HepG2 (cell line): Measurements from ENCODE around the gene NOL12. TPM values are rescaled to one million over a fixed set of nuclear protein-coding genes. Genes with fewer than 3 reads are reported as not detected.

Source experiments
- ARNT2 ChIP-seq: sonication (generic); formaldehyde crosslinking; IDR thresholded peaks from 2 replicates; pipeline ENCODE4 v1.8.0; 2022; ENCODE audit warnings: mild to moderate bottlenecking, low read depth, missing genetic modification reagents, moderate library complexity
- CREM ChIP-seq, 2 experiments: sonication (generic) in 1 of 2; formaldehyde crosslinking in 1 of 2; IDR thresholded peaks; 2 replicates each; pipeline versions ENCODE4 v1.4.0 to v1.6.1; 2016 to 2020; ENCODE audit warnings: antibody characterized with exemption in 1 of 2, mild to moderate bottlenecking in 1 of 2, missing genetic modification reagents in 1 of 2
- ERF ChIP-seq: IDR thresholded peaks from 2 replicates; pipeline ENCODE4 v1.6.1; 2018; ENCODE audit warnings: missing biosample characterization, missing genetic modification reagents
- JUND ChIP-seq: sonication (generic); formaldehyde crosslinking; IDR thresholded peaks from 2 replicates; pipeline ENCODE4 v1.8.0; 2022; ENCODE audit warnings: mild to moderate bottlenecking, missing genetic modification reagents
- PHF21A ChIP-seq: sonication (generic); formaldehyde crosslinking; IDR thresholded peaks from 2 replicates; pipeline ENCODE4 v1.5.0; 2020; ENCODE audit warnings: mild to moderate bottlenecking, missing genetic modification reagents
- RORA ChIP-seq: sonication (generic); formaldehyde crosslinking; IDR thresholded peaks from 2 replicates; pipeline ENCODE4 v1.5.0; 2020; ENCODE audit warnings: mild to moderate bottlenecking, missing genetic modification reagents, moderate library complexity
- SUZ12 ChIP-seq: fragments of 150-350 bp; IDR thresholded peaks from 2 replicates; pipeline ENCODE4 v1.6.1; 2014; ENCODE audit warnings: low read depth, low read length
- TMF1 ChIP-seq: sonication (generic); formaldehyde crosslinking; IDR thresholded peaks from 2 replicates; pipeline ENCODE4 v1.8.1; 2022; ENCODE audit warnings: low read depth, missing genetic modification reagents
- XBP1 ChIP-seq: sonication (generic); formaldehyde crosslinking; IDR thresholded peaks from 2 replicates; pipeline ENCODE4 v1.5.0; 2020; ENCODE audit warnings: missing genetic modification reagents
- ZBTB7B ChIP-seq: sonication (generic); formaldehyde crosslinking; IDR thresholded peaks from 2 replicates; pipeline ENCODE4 v1.4.0; 2020; ENCODE audit warnings: missing genetic modification reagents
- ZNF782 ChIP-seq: sonication (generic); formaldehyde crosslinking; IDR thresholded peaks from 2 replicates; pipeline ENCODE4 v1.4.0; 2020; ENCODE audit warnings: missing genetic modification reagents, mild to moderate bottlenecking, borderline replicate concordance
- ZNF878 ChIP-seq: sonication (generic); formaldehyde crosslinking; IDR thresholded peaks from 2 replicates; pipeline ENCODE4 v1.8.1; 2023; ENCODE audit warnings: mild to moderate bottlenecking, missing genetic modification reagents, moderate library complexity
- polyA plus RNA-seq, 8 experiments: library from polyadenylated mRNA; depleted of rRNA in 3 of 8; stranded (reverse) in 7 of 8; unstranded in 1 of 8; fragments of >200 nt; fragmentation: Illumina TruSeq in 4 of 8; extraction: Trizol in 4 of 8; gene quantifications; 2 replicates each; pipeline versions ENCODE4 v1.2.1 to v1.2.3, GENCODE V29; 2011 to 2016; ENCODE audit warnings: low read depth in 4 of 8, missing spikeins in 1 of 8, mixed read lengths in 1 of 8; ENCODE audit not compliant: insufficient read depth in 1 of 8
- total RNA-seq, 5 experiments: library from RNA; depleted of rRNA; stranded (reverse); fragments of >200 nt; fragmentation: Illumina TruSeq; extraction: Trizol; gene quantifications; 2 replicates each; pipeline ENCODE4 v1.2.3, GENCODE V29; 2016; ENCODE audit warnings: low read depth in 1 of 5
- TF ChIP-seq, protein P1 (sequence below): sonication (generic); formaldehyde crosslinking; IDR thresholded peaks from 2 replicates; pipeline ENCODE4 v1.4.0; 2020; ENCODE audit warnings: missing genetic modification reagents
- TF ChIP-seq, protein P2 (sequence below): IDR thresholded peaks from 2 replicates; pipeline ENCODE4 v1.6.1; 2016; ENCODE audit warnings: missing compliant biosample characterization, missing genetic modification reagents, borderline replicate concordance
- TF ChIP-seq, protein P3 (sequence below): sonication (generic); formaldehyde crosslinking; IDR thresholded peaks from 2 replicates; pipeline ENCODE4 v1.5.0; 2020; ENCODE audit warnings: mild to moderate bottlenecking, missing genetic modification reagents, borderline replicate concordance
- TF ChIP-seq, protein P4 (sequence below): IDR thresholded peaks from 2 replicates; pipeline ENCODE4 v1.6.1; 2012; ENCODE audit warnings: inconsistent platforms
- TF ChIP-seq, protein P5 (sequence below): sonication (generic); formaldehyde crosslinking; IDR thresholded peaks from 2 replicates; pipeline ENCODE4 v1.4.0; 2020; ENCODE audit warnings: missing genetic modification reagents, borderline replicate concordance

Gene NOL12
- total and polyA plus RNA-seq, 2 of the 13 experiments (the other 11 are each of a cell fraction or from before 2014, with no cell fraction given), result 14.3 to 31.4 TPM

DNA sequence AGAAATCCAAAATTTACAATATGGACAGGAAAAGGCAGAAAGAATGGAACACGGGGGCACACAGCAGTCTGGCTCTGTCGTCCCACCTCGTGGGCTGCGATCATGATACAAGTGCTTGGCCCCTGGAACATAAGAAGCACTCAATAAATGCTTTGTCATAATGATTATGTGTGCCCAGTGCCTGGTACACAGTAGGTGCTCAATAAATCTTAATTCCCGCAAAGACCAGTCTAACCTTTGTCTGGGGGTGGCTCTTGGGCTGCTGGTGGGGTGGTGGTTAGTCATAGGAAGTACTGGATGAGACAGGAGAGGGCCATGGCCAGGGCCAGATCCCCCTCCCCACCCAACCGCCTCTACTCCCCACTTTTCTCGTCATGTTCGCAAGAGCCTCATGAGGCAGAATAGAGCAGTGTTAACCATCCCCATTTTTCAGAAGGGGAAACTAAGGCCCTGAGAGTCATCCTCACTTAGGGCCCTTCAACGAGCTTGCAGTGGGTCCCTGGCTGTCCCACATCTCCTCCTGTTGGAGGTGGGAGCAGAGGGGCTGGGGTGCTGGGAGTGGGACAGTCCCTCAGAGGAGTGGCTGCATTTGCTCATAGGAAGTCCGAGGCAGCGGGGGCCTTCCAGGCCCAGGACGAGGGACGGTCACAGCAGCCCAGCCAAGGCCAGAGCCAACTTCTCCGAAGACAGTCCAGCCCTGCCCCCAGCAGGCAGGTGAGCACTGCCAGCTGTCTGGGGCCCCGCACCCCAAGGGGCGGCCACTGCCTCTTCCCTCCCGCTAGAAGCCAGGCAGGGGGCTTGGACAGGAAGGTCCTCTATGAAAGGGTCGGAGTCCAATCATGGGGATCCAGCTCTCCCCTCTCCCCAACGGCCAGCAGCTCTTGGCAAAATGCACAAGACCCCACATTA is 46.8 kb downstream of the NOL12 start (continued):
- TF ChIP-seq XBP1 (CRISPR knock-in tag), result no peak
- no peak for TF ChIP-seq JUND (CRISPR knock-in tag)
- TF ChIP-seq, protein P1, sequence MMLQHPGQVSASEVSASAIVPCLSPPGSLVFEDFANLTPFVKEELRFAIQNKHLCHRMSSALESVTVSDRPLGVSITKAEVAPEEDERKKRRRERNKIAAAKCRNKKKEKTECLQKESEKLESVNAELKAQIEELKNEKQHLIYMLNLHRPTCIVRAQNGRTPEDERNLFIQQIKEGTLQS (CRISPR knock-in tag), result no peak
- no peak for TF ChIP-seq PHF21A (CRISPR knock-in tag)
- TF ChIP-seq CREM (IDR thresholded peaks at IDR 0.05), result no peak
- no peak for TF ChIP-seq CREM (CRISPR knock-in tag; IDR thresholded peaks at IDR 0.05)
- TF ChIP-seq ZNF878 (CRISPR knock-in tag), result no peak
- TF ChIP-seq, protein P2, sequence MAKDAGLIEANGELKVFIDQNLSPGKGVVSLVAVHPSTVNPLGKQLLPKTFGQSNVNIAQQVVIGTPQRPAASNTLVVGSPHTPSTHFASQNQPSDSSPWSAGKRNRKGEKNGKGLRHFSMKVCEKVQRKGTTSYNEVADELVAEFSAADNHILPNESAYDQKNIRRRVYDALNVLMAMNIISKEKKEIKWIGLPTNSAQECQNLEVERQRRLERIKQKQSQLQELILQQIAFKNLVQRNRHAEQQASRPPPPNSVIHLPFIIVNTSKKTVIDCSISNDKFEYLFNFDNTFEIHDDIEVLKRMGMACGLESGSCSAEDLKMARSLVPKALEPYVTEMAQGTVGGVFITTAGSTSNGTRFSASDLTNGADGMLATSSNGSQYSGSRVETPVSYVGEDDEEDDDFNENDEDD (CRISPR knock-in tag), result no peak
- no peak for TF ChIP-seq SUZ12
- 0 out of 2 replicates have a peak, but pooled peaks have one; percentile 42 for TF ChIP-seq ZBTB7B (CRISPR knock-in tag)
- TF ChIP-seq, protein P3, sequence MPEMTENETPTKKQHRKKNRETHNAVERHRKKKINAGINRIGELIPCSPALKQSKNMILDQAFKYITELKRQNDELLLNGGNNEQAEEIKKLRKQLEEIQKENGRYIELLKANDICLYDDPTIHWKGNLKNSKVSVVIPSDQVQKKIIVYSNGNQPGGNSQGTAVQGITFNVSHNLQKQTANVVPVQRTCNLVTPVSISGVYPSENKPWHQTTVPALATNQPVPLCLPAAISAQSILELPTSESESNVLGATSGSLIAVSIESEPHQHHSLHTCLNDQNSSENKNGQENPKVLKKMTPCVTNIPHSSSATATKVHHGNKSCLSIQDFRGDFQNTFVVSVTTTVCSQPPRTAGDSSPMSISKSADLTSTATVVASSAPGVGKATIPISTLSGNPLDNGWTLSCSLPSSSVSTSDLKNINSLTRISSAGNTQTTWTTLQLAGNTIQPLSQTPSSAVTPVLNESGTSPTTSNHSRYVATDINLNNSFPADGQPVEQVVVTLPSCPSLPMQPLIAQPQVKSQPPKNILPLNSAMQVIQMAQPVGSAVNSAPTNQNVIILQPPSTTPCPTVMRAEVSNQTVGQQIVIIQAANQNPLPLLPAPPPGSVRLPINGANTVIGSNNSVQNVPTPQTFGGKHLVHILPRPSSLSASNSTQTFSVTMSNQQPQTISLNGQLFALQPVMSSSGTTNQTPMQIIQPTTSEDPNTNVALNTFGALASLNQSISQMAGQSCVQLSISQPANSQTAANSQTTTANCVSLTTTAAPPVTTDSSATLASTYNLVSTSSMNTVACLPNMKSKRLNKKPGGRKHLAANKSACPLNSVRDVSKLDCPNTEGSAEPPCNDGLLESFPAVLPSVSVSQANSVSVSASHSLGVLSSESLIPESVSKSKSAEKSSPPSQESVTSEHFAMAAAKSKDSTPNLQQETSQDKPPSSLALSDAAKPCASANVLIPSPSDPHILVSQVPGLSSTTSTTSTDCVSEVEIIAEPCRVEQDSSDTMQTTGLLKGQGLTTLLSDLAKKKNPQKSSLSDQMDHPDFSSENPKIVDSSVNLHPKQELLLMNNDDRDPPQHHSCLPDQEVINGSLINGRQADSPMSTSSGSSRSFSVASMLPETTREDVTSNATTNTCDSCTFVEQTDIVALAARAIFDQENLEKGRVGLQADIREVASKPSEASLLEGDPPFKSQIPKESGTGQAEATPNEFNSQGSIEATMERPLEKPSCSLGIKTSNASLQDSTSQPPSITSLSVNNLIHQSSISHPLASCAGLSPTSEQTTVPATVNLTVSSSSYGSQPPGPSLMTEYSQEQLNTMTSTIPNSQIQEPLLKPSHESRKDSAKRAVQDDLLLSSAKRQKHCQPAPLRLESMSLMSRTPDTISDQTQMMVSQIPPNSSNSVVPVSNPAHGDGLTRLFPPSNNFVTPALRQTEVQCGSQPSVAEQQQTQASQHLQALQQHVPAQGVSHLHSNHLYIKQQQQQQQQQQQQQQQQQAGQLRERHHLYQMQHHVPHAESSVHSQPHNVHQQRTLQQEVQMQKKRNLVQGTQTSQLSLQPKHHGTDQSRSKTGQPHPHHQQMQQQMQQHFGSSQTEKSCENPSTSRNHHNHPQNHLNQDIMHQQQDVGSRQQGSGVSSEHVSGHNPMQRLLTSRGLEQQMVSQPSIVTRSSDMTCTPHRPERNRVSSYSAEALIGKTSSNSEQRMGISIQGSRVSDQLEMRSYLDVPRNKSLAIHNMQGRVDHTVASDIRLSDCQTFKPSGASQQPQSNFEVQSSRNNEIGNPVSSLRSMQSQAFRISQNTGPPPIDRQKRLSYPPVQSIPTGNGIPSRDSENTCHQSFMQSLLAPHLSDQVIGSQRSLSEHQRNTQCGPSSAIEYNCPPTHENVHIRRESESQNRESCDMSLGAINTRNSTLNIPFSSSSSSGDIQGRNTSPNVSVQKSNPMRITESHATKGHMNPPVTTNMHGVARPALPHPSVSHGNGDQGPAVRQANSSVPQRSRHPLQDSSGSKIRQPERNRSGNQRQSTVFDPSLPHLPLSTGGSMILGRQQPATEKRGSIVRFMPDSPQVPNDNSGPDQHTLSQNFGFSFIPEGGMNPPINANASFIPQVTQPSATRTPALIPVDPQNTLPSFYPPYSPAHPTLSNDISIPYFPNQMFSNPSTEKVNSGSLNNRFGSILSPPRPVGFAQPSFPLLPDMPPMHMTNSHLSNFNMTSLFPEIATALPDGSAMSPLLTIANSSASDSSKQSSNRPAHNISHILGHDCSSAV (CRISPR knock-in tag), result no peak
- TF ChIP-seq ERF (CRISPR knock-in tag), result no peak
- TF ChIP-seq, protein P4, sequence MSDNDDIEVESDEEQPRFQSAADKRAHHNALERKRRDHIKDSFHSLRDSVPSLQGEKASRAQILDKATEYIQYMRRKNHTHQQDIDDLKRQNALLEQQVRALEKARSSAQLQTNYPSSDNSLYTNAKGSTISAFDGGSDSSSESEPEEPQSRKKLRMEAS, result no peak
- TF ChIP-seq, protein P5, sequence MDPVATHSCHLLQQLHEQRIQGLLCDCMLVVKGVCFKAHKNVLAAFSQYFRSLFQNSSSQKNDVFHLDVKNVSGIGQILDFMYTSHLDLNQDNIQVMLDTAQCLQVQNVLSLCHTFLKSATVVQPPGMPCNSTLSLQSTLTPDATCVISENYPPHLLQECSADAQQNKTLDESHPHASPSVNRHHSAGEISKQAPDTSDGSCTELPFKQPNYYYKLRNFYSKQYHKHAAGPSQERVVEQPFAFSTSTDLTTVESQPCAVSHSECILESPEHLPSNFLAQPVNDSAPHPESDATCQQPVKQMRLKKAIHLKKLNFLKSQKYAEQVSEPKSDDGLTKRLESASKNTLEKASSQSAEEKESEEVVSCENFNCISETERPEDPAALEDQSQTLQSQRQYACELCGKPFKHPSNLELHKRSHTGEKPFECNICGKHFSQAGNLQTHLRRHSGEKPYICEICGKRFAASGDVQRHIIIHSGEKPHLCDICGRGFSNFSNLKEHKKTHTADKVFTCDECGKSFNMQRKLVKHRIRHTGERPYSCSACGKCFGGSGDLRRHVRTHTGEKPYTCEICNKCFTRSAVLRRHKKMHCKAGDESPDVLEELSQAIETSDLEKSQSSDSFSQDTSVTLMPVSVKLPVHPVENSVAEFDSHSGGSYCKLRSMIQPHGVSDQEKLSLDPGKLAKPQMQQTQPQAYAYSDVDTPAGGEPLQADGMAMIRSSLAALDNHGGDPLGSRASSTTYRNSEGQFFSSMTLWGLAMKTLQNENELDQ (CRISPR knock-in tag), result no peak
- TF ChIP-seq ARNT2 (CRISPR knock-in tag), result no peak
- TF ChIP-seq RORA (CRISPR knock-in tag), result no peak
- no peak for TF ChIP-seq TMF1 (CRISPR knock-in tag)
- no peak for TF ChIP-seq ZNF782 (CRISPR knock-in tag)
